Neural cell (in vitro differentiated cells): Measurements from ENCODE around the gene PPFIA1. TPM values are rescaled to one million over a fixed set of nuclear protein-coding genes. Genes with fewer than 3 reads are reported as not detected.

Source experiments
- H2AFZ ChIP-seq: fragments of 200-600, 300-800 bp; sonication (generic), shearing (Covaris generic); 2 replicates; pipeline ENCODE4 v1.6.0; 2014; ENCODE audit warnings: low read depth, mild to moderate bottlenecking, antibody characterized with exemption, low read length, moderate library complexity
- H3F3A ChIP-seq: fragments of 200-600 bp; shearing (Covaris generic); 2 replicates; pipeline ENCODE4 v1.6.1; 2016; ENCODE audit warnings: mild to moderate bottlenecking, moderate library complexity, mixed read lengths, antibody characterized with exemption, low read length; ENCODE audit not compliant: insufficient read depth, poor library complexity, severe bottlenecking
- H3K27ac ChIP-seq: fragments of 200-600, 300-800 bp; sonication (generic), shearing (Covaris generic); 2 replicates; pipeline ENCODE4 v1.5.1; 2014; ENCODE audit warnings: mild to moderate bottlenecking, low read length, moderate library complexity
- H3K27me3 ChIP-seq: fragments of 300-800, 200-600 bp; sonication (generic), shearing (Covaris generic); 2 replicates; pipeline ENCODE4 v1.6.0; 2014; ENCODE audit warnings: mild to moderate bottlenecking, low read depth, low read length, moderate library complexity; ENCODE audit not compliant: insufficient read depth
- H3K36me3 ChIP-seq: fragments of 300-800, 200-600 bp; sonication (generic), shearing (Covaris generic); 2 replicates; pipeline ENCODE4 v1.5.1; 2014; ENCODE audit warnings: mild to moderate bottlenecking, antibody characterized with exemption, low read length, moderate library complexity; ENCODE audit not compliant: insufficient read depth
- H3K4me2 ChIP-seq: fragments of 300-800, 200-600 bp; sonication (generic), shearing (Covaris generic); 2 replicates; pipeline ENCODE4 v1.6.0; 2014; ENCODE audit warnings: mild to moderate bottlenecking, low read length
- H3K4me3 ChIP-seq: fragments of 300-800, 200-600 bp; sonication (generic), shearing (Covaris generic); 2 replicates; pipeline ENCODE4 v1.5.1; 2014; ENCODE audit warnings: mild to moderate bottlenecking, low read length, moderate library complexity
- H3K79me2 ChIP-seq: fragments of 200-600 bp; shearing (Covaris generic); replicated peaks from 2 replicates; pipeline ENCODE4 v1.6.0; 2014; ENCODE audit warnings: mild to moderate bottlenecking, low read length, moderate library complexity; ENCODE audit not compliant: insufficient read depth
- H3K9ac ChIP-seq: fragments of 300-800, 200-600 bp; sonication (generic), shearing (Covaris generic); 2 replicates; pipeline ENCODE4 v1.6.1; 2016; ENCODE audit warnings: mild to moderate bottlenecking, low read length, mixed read lengths
- H3K9me2 ChIP-seq: fragments of 200-600 bp; shearing (Covaris generic); 2 replicates; pipeline ENCODE4 v1.6.1; 2016; ENCODE audit warnings: mild to moderate bottlenecking, low read length, mixed read lengths; ENCODE audit not compliant: insufficient read depth
- H3K9me3 ChIP-seq: fragments of 200-600, 300-800 bp; sonication (generic), shearing (Covaris generic); 2 replicates; pipeline ENCODE4 v1.6.1; 2016; ENCODE audit warnings: mild to moderate bottlenecking, mixed run types, low read length, moderate library complexity, mixed read lengths
- H4K20me1 ChIP-seq: fragments of 200-600 bp; shearing (Covaris generic); 2 replicates; pipeline ENCODE4 v1.6.1; 2016; ENCODE audit warnings: mild to moderate bottlenecking, mixed run types; ENCODE audit not compliant: insufficient read depth
- EP300 ChIP-seq: fragments of 450-650 bp; conservative IDR thresholded peaks from 2 replicates; pipeline ENCODE4 v1.6.1; 2014; ENCODE audit warnings: antibody characterized with exemption, mild to moderate bottlenecking, moderate library complexity; ENCODE audit not compliant: poor library complexity, severe bottlenecking
- EZH2 ChIP-seq: fragments of 200-600, 300-800 bp; shearing (Covaris generic), sonication (generic); IDR thresholded peaks from 2 replicates; pipeline ENCODE4 v1.6.1; 2014; ENCODE audit warnings: antibody characterized with exemption, low read length, borderline replicate concordance, mild to moderate bottlenecking; ENCODE audit not compliant: insufficient read depth, poor library complexity, severe bottlenecking
- MXI1 ChIP-seq: fragments of 450-650 bp; conservative IDR thresholded peaks from 2 replicates; pipeline ENCODE4 v1.6.1; 2014; ENCODE audit warnings: antibody characterized with exemption, mild to moderate bottlenecking; ENCODE audit not compliant: poor library complexity, severe bottlenecking
- POLR2AphosphoS5 ChIP-seq: IDR thresholded peaks from 2 replicates; pipeline ENCODE4 v1.6.1; 2012
- RAD21 ChIP-seq: fragments of 450-650 bp; conservative IDR thresholded peaks from 2 replicates; pipeline ENCODE4 v1.6.1; 2014; ENCODE audit warnings: antibody characterized with exemption, mild to moderate bottlenecking, moderate library complexity
- SMC3 ChIP-seq: fragments of 450-650 bp; conservative IDR thresholded peaks from 2 replicates; pipeline ENCODE4 v1.6.1; 2014; ENCODE audit warnings: antibody characterized with exemption, mild to moderate bottlenecking, moderate library complexity; ENCODE audit not compliant: poor library complexity
- TAF1 ChIP-seq: IDR thresholded peaks from 2 replicates; pipeline ENCODE4 v1.6.1; 2012; ENCODE audit warnings: low read depth
- polyA plus RNA-seq: library from polyadenylated mRNA; depleted of rRNA; stranded (reverse); fragments of >200 nt; gene quantifications from 2 replicates; pipeline ENCODE4 v1.2.3, GENCODE V29; 2014
- TF ChIP-seq, protein P1 (sequence below): fragments of 450-650 bp; IDR thresholded peaks from 2 replicates; pipeline ENCODE4 v1.5.1; 2014; ENCODE audit warnings: antibody characterized with exemption, mild to moderate bottlenecking, moderate library complexity; ENCODE audit not compliant: poor library complexity, severe bottlenecking
- TF ChIP-seq, protein P2 (sequence below): IDR thresholded peaks from 2 replicates; pipeline ENCODE4 v1.6.1; 2012; ENCODE audit warnings: borderline replicate concordance

PPFIA1 gene
- polyA plus RNA-seq, 1 donor from 2014 or later: 48.9 TPM

DNA sequence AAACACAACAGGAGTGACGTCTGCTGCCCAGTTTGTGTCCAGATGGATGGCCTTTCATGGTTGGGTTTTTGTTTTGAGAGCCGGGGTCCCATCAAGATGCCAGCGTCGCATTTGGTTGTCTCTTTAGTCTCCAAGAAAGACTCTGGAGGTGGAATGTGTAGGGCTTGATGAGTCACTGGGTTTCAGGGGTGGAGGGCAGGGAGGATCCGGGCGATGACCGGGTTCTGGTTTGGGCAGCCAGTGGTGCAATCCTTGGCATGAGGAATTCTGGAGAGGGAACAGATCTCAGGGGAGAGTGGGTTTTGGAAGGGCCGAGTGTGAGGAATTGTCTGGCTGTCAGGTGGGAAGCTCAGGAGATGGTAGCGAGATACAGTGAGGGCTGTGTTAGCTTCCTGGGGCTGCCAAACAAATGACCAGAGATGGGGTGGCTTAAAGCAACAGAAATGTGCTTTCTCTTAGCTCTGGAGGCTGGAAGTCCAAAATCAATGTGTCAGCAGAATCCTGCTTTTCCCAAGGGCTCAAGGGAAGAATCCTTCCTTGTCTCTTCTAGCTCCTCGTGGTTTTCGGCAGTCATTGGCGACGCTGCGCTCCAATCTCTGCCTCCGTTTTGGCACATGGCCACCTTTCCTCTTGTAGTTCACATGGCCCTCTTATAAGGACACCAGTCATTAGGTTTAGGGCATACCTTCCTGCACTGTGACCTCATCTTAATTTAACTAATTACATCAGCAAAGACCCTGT, 26.4 kb upstream of the PPFIA1 start:
- no peak overlapping the region for H3K4me2 ChIP-seq
- H4K20me1 ChIP-seq: no peaks in the 10 kb centered on the region
- no peaks in the 10 kb centered on the region for H3K9me3 ChIP-seq
- no peak overlapping the region for H3K9ac ChIP-seq
- no peak overlapping the region for H2AFZ ChIP-seq
- no peak overlapping the region for H3K4me3 ChIP-seq
- no peaks in the 10 kb centered on the region for H3K79me2 ChIP-seq
- H3K27ac ChIP-seq: no peak overlapping the region
- no peaks in the 10 kb centered on the region for H3K36me3 ChIP-seq
- no peaks in the 10 kb centered on the region for H3F3A ChIP-seq
- no peaks in the 10 kb centered on the region for H3K9me2 ChIP-seq
- TF ChIP-seq MXI1: no peak
- TF ChIP-seq RAD21: no peak
- no peaks in the 10 kb centered on the region for H3K27me3 ChIP-seq

DNA sequence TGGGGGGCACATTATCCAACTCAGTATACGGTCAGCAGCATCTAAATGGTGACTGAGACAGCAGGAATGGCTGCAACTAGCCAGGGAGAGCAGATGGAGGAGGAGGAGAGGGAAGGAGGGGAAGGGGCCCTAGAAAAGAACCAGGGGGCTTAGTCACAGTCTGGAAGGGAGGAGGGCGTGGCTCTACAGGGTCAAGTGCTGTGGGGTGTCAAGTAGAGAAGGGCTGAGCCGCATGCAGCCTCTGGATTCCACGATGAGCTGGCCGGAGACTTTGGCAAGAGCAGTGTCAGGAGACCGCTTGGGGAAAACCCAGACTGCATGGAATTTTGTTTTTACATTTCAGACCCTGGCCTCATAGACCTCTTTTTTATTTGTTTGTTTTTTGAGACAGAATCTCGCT, 25.8 kb upstream of the PPFIA1 start:
- Histone ChIP-seq H2AFZ (no peak overlapping the region), H3K4me2 (no peak overlapping the region), H3K9me3 (no peaks in the 10 kb centered on the region), H3K27me3 (no peaks in the 10 kb centered on the region), H3K4me3 (no peak overlapping the region), H3K79me2 (no peaks in the 10 kb centered on the region), H3K9ac (no peak overlapping the region), H3K36me3 (no peaks in the 10 kb centered on the region), H3K27ac (no peak overlapping the region), H4K20me1 (no peaks in the 10 kb centered on the region), H3F3A (no peaks in the 10 kb centered on the region), H3K9me2 (no peaks in the 10 kb centered on the region)
- no peak for TF ChIP-seq EP300
- TF ChIP-seq, protein P1, sequence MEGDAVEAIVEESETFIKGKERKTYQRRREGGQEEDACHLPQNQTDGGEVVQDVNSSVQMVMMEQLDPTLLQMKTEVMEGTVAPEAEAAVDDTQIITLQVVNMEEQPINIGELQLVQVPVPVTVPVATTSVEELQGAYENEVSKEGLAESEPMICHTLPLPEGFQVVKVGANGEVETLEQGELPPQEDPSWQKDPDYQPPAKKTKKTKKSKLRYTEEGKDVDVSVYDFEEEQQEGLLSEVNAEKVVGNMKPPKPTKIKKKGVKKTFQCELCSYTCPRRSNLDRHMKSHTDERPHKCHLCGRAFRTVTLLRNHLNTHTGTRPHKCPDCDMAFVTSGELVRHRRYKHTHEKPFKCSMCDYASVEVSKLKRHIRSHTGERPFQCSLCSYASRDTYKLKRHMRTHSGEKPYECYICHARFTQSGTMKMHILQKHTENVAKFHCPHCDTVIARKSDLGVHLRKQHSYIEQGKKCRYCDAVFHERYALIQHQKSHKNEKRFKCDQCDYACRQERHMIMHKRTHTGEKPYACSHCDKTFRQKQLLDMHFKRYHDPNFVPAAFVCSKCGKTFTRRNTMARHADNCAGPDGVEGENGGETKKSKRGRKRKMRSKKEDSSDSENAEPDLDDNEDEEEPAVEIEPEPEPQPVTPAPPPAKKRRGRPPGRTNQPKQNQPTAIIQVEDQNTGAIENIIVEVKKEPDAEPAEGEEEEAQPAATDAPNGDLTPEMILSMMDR: no peak
- no peak for TF ChIP-seq MXI1

DNA sequence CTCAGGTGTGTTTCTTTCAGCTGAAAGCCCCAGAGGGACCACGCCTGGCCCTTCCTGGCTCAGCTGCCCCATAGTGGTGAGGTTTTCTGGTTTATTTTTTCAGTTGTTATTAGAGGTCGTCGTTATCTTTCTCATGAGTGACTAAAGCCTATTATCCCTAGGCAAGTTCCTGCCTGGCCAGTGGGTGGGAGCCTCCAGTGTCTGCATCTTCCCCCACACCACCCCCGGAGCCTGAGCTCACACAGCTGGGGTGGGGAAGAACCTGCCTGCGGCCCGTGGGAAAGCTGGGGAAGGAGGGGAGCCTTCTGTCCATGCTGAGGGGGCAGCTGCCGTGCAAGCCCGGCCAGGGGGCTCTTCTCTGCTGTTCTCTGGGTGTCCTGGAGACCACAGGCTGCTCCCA, 24.3 kb upstream of the PPFIA1 start:
- Histone ChIP-seq H3K4me3 (no peak overlapping the region), H3K9me2 (no peaks in the 10 kb centered on the region), H3K4me2 (no peak overlapping the region), H4K20me1 (no peaks in the 10 kb centered on the region), H3K79me2 (no peaks in the 10 kb centered on the region), H3K9ac (no peak overlapping the region), H3K27me3 (no peaks in the 10 kb centered on the region), H3K27ac (no peak overlapping the region), H3K36me3 (no peaks in the 10 kb centered on the region), H3K9me3 (no peaks in the 10 kb centered on the region), H3F3A (no peaks in the 10 kb centered on the region), H2AFZ (no peak overlapping the region)
- TF ChIP-seq MXI1: no peak
- TF ChIP-seq TAF1: no peak
- TF ChIP-seq SMC3: no peak
- TF ChIP-seq, protein P1: no peak
- no peak for TF ChIP-seq RAD21
- no peak for TF ChIP-seq POLR2AphosphoS5
- TF ChIP-seq EZH2: no peak
- TF ChIP-seq, protein P2, sequence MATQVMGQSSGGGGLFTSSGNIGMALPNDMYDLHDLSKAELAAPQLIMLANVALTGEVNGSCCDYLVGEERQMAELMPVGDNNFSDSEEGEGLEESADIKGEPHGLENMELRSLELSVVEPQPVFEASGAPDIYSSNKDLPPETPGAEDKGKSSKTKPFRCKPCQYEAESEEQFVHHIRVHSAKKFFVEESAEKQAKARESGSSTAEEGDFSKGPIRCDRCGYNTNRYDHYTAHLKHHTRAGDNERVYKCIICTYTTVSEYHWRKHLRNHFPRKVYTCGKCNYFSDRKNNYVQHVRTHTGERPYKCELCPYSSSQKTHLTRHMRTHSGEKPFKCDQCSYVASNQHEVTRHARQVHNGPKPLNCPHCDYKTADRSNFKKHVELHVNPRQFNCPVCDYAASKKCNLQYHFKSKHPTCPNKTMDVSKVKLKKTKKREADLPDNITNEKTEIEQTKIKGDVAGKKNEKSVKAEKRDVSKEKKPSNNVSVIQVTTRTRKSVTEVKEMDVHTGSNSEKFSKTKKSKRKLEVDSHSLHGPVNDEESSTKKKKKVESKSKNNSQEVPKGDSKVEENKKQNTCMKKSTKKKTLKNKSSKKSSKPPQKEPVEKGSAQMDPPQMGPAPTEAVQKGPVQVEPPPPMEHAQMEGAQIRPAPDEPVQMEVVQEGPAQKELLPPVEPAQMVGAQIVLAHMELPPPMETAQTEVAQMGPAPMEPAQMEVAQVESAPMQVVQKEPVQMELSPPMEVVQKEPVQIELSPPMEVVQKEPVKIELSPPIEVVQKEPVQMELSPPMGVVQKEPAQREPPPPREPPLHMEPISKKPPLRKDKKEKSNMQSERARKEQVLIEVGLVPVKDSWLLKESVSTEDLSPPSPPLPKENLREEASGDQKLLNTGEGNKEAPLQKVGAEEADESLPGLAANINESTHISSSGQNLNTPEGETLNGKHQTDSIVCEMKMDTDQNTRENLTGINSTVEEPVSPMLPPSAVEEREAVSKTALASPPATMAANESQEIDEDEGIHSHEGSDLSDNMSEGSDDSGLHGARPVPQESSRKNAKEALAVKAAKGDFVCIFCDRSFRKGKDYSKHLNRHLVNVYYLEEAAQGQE: no peak
- TF ChIP-seq EP300: no peak
